CD8-positive, alpha-beta memory T cell (primary cell): ENCODE results near the gene ADAT2. TPM values are rescaled to one million over a fixed set of nuclear protein-coding genes. Genes with fewer than 3 reads are reported as not detected.

Experiments
- CTCF ChIA-PET: fragments of 350-600 bp; sonication (Branson Sonifier 250); formaldehyde crosslinking; loops from one replicate; lab custom pipeline; 2021; ENCODE audit warnings: antibody characterized with exemption; lab: Charles Lee
- POLR2A ChIA-PET: fragments of 350-600 bp; sonication (Branson Sonifier 250); formaldehyde crosslinking; loops from one replicate; lab custom pipeline; 2021; ENCODE audit warnings: antibody characterized with exemption; lab: Charles Lee
- DNase-seq, 5 donors: peaks; one replicate each; pipeline versions ENCODE4 v3.0.0 to v3.0.0-alpha.2; 2020 to 2022; ENCODE audit warnings: mixed read lengths in 1 of 5
- H3K27ac ChIP-seq: one replicate; pipeline ENCODE4 v1.7.0; 2013; ENCODE audit warnings: low read depth, mild to moderate bottlenecking, low read length, moderate library complexity
- H3K27me3 ChIP-seq: 2 replicates; pipeline ENCODE4 v1.7.0; 2013; ENCODE audit warnings: low read length, mild to moderate bottlenecking; ENCODE audit not compliant: insufficient read depth, poor library complexity, severe bottlenecking
- H3K36me3 ChIP-seq: 2 replicates; pipeline ENCODE4 v1.7.0; 2013; ENCODE audit warnings: mild to moderate bottlenecking, low read length, moderate library complexity; ENCODE audit not compliant: insufficient read depth
- H3K4me1 ChIP-seq: 2 replicates; pipeline ENCODE4 v1.7.0; 2013; ENCODE audit warnings: mild to moderate bottlenecking, low read length, moderate library complexity; ENCODE audit not compliant: insufficient read depth
- H3K4me3 ChIP-seq: 2 replicates; pipeline ENCODE4 v1.7.0; 2013; ENCODE audit warnings: mild to moderate bottlenecking, low read length
- H3K9me3 ChIP-seq: 2 replicates; pipeline ENCODE4 v1.7.0; 2013; ENCODE audit warnings: mild to moderate bottlenecking, low read length
- H3K27ac Mint-ChIP-seq, 8 donors: one replicate each; pipeline ENCODE4 v1.8.0; 2020 to 2021; ENCODE audit warnings: mixed read lengths in 8 of 8, mild to moderate bottlenecking in 6 of 8, inconsistent platforms in 3 of 8, moderate library complexity in 3 of 8
- H3K27me3 Mint-ChIP-seq, 2 donors: one replicate each; pipeline ENCODE4 v1.8.0; 2020 to 2021; ENCODE audit warnings: mixed read lengths in 2 of 2, mild to moderate bottlenecking in 1 of 2, moderate library complexity in 1 of 2
- H3K36me3 Mint-ChIP-seq, 3 donors: one replicate each; pipeline ENCODE4 v1.8.0; 2020 to 2021; ENCODE audit warnings: mixed read lengths in 3 of 3, inconsistent platforms in 1 of 3, mild to moderate bottlenecking in 1 of 3
- H3K4me1 Mint-ChIP-seq, 3 donors: one replicate each; pipeline ENCODE4 v1.8.0; 2020 to 2021; ENCODE audit warnings: mixed read lengths in 3 of 3, inconsistent platforms in 1 of 3, mild to moderate bottlenecking in 1 of 3
- H3K4me3 Mint-ChIP-seq, 7 donors: one replicate each; pipeline ENCODE4 v1.8.0; 2020 to 2021; ENCODE audit warnings: mixed read lengths in 7 of 7, mild to moderate bottlenecking in 6 of 7, moderate library complexity in 4 of 7, inconsistent platforms in 2 of 7
- H3K9me3 Mint-ChIP-seq, 5 donors: one replicate each; pipeline ENCODE4 v1.8.0; 2020 to 2022; ENCODE audit warnings: mixed read lengths in 5 of 5, mild to moderate bottlenecking in 3 of 5, moderate library complexity in 2 of 5, inconsistent platforms in 1 of 5
- polyA plus RNA-seq: library from polyadenylated mRNA; unstranded; fragments of 300-500 nt; fragmentation: Illumina TruSeq; gene quantifications from one replicate; pipeline ENCODE4 v1.2.3, GENCODE V29; 2021
- total RNA-seq, 2 experiments: library from RNA; stranded (reverse); gene quantifications; one replicate each; pipeline ENCODE4 v1.2.3, GENCODE V29; 2021

Gene ADAT2
- total and polyA plus RNA-seq, 3 experiments from 2014 or later: 0.89 to 20.6 (median 19.6) TPM

GRCh38 chr6:143399775-143400174, 50.7 kb downstream of the ADAT2 start:
- Histone ChIP-seq H3K9me3 (no peaks in the 10 kb centered on the region), H3K4me1 (peaks cover 35% of the 10 kb centered on the region), H3K36me3 (no peaks in the 10 kb centered on the region), H3K27me3 (no peaks in the 10 kb centered on the region), H3K27ac (no peak overlapping the region), H3K4me3 (no peak overlapping the region)
- Mint-ChIP-seq H3K36me3 (no peaks in the 10 kb centered on the region), H3K4me1 (peaks cover 50 to 61% (median 55%) of the 10 kb centered on the region in 3 donors), H3K9me3 (no peaks in the 10 kb centered on the region), H3K4me3 (peak overlapping the region in 2 of 7 donors; percentile 27 to 45), H3K27ac (peak overlapping the region in 6 of 8 donors; percentile 31 to 88 (median 56)), H3K27me3 (no peaks in the 10 kb centered on the region)
- DNase-seq: no peak
- ChIA-PET CTCF (no interaction called here), POLR2A (interaction anchor here (0.6 kb wide), 1 partner anchor 44 kb away, joined by 3 read pairs; no protein-coding TSS in a partner anchor)

DNA sequence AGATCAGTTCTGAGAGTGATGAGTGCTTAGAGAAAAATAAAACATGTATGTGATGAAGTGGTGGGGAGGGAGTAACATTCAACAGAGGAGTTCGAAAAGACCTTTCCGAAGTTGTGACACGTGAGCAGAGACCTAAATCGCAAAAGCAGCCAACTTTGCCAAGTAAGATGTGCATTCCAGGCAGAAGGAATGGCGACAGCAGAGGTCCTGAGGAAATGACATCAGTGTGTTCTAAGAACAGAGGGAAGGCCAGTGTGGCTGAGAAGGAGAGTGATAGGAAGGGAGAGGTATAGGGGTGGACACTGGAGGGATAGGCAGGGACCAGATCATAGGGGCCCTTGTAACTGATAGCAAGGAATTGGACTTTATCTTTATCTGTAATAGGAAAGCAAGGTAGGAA, 51.3 kb downstream of the ADAT2 start:
- peaks cover 35% of the 10 kb centered on the region for H3K4me1 ChIP-seq
- H3K27ac Mint-ChIP-seq: peak overlapping the region in 6 of 8 donors; percentile 31 to 91 (median 74)
- ChIA-PET POLR2A (no interaction called here), CTCF (no interaction called here)
- H3K9me3 ChIP-seq: no peaks in the 10 kb centered on the region
- H3K9me3 Mint-ChIP-seq: no peaks in the 10 kb centered on the region
- H3K36me3 Mint-ChIP-seq: no peaks in the 10 kb centered on the region
- H3K36me3 ChIP-seq: no peaks in the 10 kb centered on the region
- no peaks in the 10 kb centered on the region for H3K27me3 ChIP-seq
- peaks cover 51 to 61% (median 55%) of the 10 kb centered on the region in 3 donors for H3K4me1 Mint-ChIP-seq
- H3K4me3 ChIP-seq: no peak overlapping the region
- no peaks in the 10 kb centered on the region for H3K27me3 Mint-ChIP-seq
- no peak for DNase-seq
- H3K4me3 Mint-ChIP-seq: peak overlapping the region in 1 of 7 donors; percentile 32
- H3K27ac ChIP-seq: no peak overlapping the region

DNA sequence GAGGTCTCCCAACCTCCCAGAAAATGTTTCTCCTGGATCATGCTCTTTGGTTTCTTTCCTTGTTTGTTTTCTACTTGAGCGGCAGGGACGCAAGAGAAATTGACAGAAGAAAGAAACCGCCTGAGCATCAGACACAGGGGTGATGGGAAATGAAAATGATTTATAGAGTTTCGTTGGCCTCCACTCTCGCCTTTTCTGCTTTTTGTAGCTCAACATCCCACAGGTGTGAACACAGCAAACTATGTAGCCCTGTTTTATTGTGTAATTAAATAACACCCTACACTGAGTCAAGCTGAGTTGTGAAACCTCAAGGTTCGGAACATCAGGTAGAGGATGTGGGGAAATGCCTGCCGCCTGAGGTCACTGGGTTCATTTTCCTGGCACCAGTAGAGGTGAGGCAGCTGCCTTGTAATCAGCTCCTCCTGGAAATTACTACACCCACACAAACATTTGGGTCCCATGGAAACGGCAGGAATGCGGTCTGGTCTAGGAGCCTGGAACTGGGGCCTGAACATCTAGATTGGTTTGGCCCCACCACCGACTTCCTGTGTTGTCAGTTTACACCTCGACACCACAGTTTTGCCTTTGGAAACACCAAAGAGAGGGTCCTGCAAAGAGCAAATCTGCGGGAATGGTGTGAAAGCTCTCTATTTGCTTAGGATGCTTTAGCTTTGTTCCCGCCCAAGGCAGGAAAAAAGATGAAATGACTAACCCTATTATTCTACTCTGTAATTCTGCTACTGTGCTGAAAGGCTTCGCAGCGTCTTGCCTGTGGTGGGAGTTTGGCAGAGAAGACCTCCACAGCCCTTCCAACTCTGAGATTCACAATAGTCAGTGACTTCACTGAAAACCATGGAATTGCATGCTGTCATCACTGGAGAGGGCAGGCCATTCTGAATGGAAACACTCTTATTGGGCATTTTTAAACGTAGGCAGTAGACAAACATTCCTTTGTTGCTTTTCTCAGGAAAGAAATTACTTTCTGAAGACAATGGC, 53.0 kb downstream of the ADAT2 start:
- no peaks in the 10 kb centered on the region for H3K9me3 ChIP-seq
- peak overlapping the region; percentile 57 for H3K27ac ChIP-seq
- Mint-ChIP-seq H3K27ac (peak overlapping the region; percentile 47 to 91 (median 84)), H3K27me3 (peaks cover 0 to 2% of the 10 kb centered on the region in 2 donors), H3K4me1 (peaks cover 51 to 61% (median 55%) of the 10 kb centered on the region in 3 donors), H3K9me3 (no peaks in the 10 kb centered on the region), H3K4me3 (peak overlapping the region; percentile 22 to 85 (median 70)), H3K36me3 (no peaks in the 10 kb centered on the region)
- no peaks in the 10 kb centered on the region for H3K27me3 ChIP-seq
- POLR2A ChIA-PET: interaction anchor here (1.6 kb wide), 1 partner anchor 53 kb away, joined by 7 read pairs; the partner anchor contains the start of genes ADAT2 and PEX3
- DNase-seq: peak in 4 of 5 donors; percentile 47 to 78 (median 65)
- H3K4me1 ChIP-seq: peaks cover 35% of the 10 kb centered on the region
- CTCF ChIA-PET: interaction anchor here (1.0 kb wide), 1 partner anchor 30 kb away, joined by 4 read pairs; no protein-coding TSS in a partner anchor
- H3K36me3 ChIP-seq: no peaks in the 10 kb centered on the region
- H3K4me3 ChIP-seq: no peak overlapping the region

GRCh38 chr6:143396497-143397226, 53.8 kb downstream of the ADAT2 start:
- CTCF ChIA-PET: interaction anchor here (1.0 kb wide), 1 partner anchor 31 kb away, joined by 4 read pairs; no protein-coding TSS in a partner anchor
- peaks cover 35% of the 10 kb centered on the region for H3K4me1 ChIP-seq
- Mint-ChIP-seq H3K9me3 (no peaks in the 10 kb centered on the region), H3K27ac (peak overlapping the region; percentile 47 to 91 (median 84)), H3K27me3 (peaks cover 0 to 4% of the 10 kb centered on the region in 2 donors), H3K4me1 (peaks cover 51 to 59% (median 53%) of the 10 kb centered on the region in 3 donors), H3K4me3 (peak overlapping the region; percentile 22 to 85 (median 70)), H3K36me3 (no peaks in the 10 kb centered on the region)
- H3K9me3 ChIP-seq: no peaks in the 10 kb centered on the region
- POLR2A ChIA-PET: interaction anchor here (1.6 kb wide), 1 partner anchor 54 kb away, joined by 7 read pairs; the partner anchor contains the start of genes ADAT2 and PEX3
- H3K36me3 ChIP-seq: no peaks in the 10 kb centered on the region
- no peaks in the 10 kb centered on the region for H3K27me3 ChIP-seq
- no peak overlapping the region for H3K4me3 ChIP-seq
- DNase-seq: no peak
- peak overlapping the region; percentile 57 for H3K27ac ChIP-seq

- Histone ChIP-seq H3K4me1 (peaks cover 27% of the 10 kb centered on the region), H3K4me3 (no peak overlapping the region), H3K9me3 (no peaks in the 10 kb centered on the region), H3K36me3 (no peaks in the 10 kb centered on the region), H3K27me3 (no peaks in the 10 kb centered on the region), H3K27ac (no peak overlapping the region)
- Mint-ChIP-seq H3K4me3 (no peak overlapping the region), H3K4me1 (peaks cover 44 to 49% (median 45%) of the 10 kb centered on the region in 3 donors), H3K9me3 (no peaks in the 10 kb centered on the region), H3K27me3 (peaks cover 0 to 4% of the 10 kb centered on the region in 2 donors), H3K27ac (peak overlapping the region in 3 of 8 donors; percentile 69 to 81 (median 74)), H3K36me3 (no peaks in the 10 kb centered on the region)
- POLR2A ChIA-PET: no interaction called here
- DNase-seq: no peak
- CTCF ChIA-PET: no interaction called here
These were observed 54.8 kb downstream of the ADAT2 start for GRCh38 chr6:143395699-143396098.

DNA sequence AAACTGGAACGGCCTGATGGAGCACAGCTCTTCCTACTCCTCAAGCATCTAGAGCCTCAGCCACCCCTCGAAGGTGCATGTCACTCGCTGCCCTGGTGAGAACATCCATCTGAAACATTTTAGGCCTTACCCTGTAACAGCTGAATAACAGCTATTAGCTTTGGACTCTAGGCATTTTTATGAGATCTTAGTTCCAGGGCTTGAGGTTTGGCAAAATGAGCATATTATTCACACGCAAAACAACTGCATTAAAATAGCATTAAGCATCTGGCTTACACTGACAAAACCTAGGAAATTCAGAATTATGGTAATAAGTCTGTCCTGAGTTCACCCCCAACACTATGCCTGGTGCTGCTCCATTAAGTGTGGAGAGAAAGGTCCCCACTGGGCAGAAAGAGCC, 56.1 kb downstream of the ADAT2 start:
- DNase-seq: no peak
- no peaks in the 10 kb centered on the region for H3K27me3 ChIP-seq
- Mint-ChIP-seq H3K4me1 (peaks cover 32 to 36% (median 33%) of the 10 kb centered on the region in 3 donors), H3K27ac (peak overlapping the region in 3 of 8 donors; percentile 12 to 23 (median 16)), H3K36me3 (no peaks in the 10 kb centered on the region), H3K27me3 (peaks cover 0 to 4% of the 10 kb centered on the region in 2 donors), H3K9me3 (no peaks in the 10 kb centered on the region), H3K4me3 (no peak overlapping the region)
- POLR2A ChIA-PET: no interaction called here
- H3K9me3 ChIP-seq: no peaks in the 10 kb centered on the region
- H3K36me3 ChIP-seq: no peaks in the 10 kb centered on the region
- H3K4me3 ChIP-seq: no peak overlapping the region
- peaks cover 18% of the 10 kb centered on the region for H3K4me1 ChIP-seq
- CTCF ChIA-PET: no interaction called here
- no peak overlapping the region for H3K27ac ChIP-seq

GRCh38 chr6:143390278-143390677, 60.2 kb downstream of the ADAT2 start:
- Mint-ChIP-seq H3K9me3 (no peaks in the 10 kb centered on the region), H3K4me1 (peaks cover 0 to 1% (median 0%) of the 10 kb centered on the region in 3 donors), H3K4me3 (no peak overlapping the region), H3K27me3 (peaks cover 0 to 4% of the 10 kb centered on the region in 2 donors), H3K36me3 (peaks cover 0 to 4% (median 2%) of the 10 kb centered on the region in 3 donors), H3K27ac (peak overlapping the region in 1 of 8 donors; percentile 63)
- no peaks in the 10 kb centered on the region for H3K9me3 ChIP-seq
- ChIA-PET CTCF (no interaction called here), POLR2A (no interaction called here)
- H3K27ac ChIP-seq: no peak overlapping the region
- no peaks in the 10 kb centered on the region for H3K27me3 ChIP-seq
- H3K36me3 ChIP-seq: no peaks in the 10 kb centered on the region
- DNase-seq: no peak
- no peak overlapping the region for H3K4me3 ChIP-seq
- H3K4me1 ChIP-seq: no peaks in the 10 kb centered on the region
